Raji (cell line): ENCODE results near the gene IFI27L1.

Experiments
- POLR2A ChIP-seq: IDR thresholded peaks from 2 replicates; pipeline ENCODE4 v1.6.1; 2011; ENCODE audit warnings: low read depth, low read length, control low read depth; ENCODE audit not compliant: insufficient read depth

IFI27L1 gene

DNA sequence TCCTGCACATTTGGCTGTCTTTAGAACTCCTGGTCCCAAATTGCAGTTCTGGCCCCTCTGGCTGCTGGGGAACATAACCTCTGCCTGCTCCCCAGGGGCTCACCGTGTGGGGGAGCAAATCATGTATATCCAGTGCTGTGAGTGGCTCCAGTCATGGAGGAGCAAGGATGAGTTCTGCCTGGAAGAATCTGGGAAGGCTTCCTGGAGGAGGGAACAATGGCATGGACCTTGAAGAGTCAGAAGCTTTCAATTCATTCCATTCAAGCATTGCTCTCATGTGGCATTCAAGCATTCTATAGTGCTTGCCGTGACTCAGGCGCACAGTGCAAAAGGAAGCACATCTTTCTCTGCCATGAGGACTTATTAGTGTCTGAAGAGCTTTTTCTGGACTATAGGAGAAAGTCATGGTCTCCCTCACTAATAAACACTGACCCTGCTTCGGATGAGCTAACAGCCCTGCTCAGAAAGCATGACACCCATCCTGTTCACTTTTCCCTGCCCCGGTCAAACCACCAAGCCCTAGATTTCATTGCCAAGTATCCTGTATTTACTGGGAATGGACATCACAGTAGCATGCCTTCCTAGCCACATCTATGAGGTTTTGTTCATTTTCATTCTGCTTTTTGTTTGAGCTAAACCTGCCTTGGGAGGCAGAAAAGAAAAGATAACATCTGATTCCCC, 32.9 kb downstream of the IFI27L1 start:
- TF ChIP-seq POLR2A: no peak

DNA sequence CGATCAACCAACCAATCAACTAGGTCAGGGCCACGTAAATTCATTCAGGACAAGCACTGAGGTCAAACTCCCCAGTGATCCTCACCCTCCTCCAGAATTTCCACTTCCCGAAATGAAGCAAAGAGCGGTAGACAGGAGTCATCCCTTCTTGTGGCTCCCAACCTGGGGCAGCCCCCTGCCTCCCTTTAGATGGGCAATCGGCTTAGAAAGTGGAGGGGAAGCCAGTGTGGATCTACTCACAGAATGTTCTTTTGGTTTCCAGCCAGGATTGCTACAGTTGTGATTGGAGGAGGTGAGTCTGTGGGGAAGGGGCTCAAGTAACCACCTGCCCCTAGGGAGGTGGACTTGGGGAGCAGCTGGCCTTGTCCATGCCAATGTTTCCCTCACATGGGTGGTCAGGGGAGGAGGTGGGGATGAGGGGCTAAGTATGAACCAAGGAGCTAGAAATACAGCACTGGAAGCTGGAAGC, 33.5 kb downstream of the IFI27L1 start:
- TF ChIP-seq POLR2A: no peak

DNA sequence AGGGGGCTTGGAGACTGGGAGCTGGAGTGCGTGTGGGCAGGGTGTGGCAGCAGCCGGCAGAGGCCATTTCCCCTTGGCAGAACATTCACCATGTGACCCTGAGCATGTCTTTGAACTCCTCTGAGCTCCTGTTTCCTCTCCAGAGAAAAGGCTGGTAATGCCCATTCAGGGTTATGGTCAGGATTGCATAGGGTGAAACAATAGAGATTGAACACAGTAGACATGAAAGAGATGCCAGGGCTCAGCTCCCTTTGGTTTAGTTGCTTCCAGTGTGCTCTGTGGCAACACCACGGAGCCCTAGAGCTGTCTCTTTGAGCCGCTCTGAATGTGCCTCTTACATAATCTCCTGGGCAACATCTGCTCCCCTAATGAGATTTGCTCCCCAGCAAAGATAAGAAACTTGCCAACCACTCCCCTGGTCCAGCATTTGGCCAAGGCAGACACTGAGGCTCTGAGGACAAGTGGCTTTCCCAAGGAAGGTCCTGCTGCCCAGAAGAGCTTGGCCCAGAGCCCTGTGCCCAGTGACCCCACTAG, 34.0 kb downstream of the IFI27L1 start:
- no peak for TF ChIP-seq POLR2A

DNA sequence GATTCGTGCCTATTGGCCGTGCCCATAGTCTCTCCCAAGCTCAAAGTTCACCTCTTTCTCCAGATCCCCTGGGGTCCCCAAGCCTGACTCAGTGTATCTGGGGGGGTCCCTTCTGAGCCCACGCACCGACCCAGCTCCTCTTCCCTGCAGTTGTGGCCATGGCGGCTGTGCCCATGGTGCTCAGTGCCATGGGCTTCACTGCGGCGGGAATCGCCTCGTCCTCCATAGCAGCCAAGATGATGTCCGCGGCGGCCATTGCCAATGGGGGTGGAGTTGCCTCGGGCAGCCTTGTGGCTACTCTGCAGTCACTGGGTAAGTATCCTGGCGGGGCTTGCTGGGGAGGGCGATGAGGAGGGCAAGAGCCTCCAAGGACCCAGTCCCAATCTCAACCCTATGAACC, 34.5 kb downstream of the IFI27L1 start:
- TF ChIP-seq POLR2A: no peak

DNA sequence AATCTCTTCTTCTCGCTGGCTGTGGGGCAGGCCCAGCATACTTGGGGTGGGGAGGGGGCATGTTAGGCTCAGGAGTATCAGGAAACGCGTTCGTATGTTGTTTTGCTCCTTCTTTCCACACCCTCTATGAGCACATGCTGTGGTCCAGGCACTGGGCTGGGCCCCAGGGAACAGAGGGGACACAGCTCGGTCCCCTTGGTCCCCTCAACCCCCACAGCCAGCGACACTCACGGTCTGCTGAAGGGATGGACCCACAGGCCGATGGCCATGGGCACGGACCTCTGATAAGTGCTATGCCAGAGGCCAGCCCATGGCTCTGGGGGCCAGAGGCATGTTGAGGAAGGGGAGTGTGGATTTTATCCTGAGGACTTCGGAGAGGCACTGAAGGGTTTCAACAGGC, 35.6 kb downstream of the IFI27L1 start:
- no peak for TF ChIP-seq POLR2A

DNA sequence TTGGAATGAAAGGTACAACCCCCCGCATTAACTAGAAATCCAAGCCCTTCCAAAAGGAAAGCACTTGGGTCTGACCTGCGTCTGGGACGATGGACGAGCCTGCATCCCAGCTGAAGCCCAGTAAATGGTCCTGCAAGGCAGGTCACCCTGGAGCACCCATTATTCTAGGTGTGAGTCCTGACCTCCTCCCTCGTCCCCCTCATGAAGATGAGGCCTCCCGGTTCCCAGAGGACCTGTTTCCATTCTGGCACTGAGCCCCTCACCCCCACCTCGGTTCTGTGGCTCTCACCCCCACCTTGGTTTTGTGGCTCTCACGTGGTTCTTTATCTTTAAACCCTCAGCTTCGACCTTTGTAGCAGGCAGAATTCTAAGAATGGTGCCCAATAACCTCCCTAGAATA, 36.7 kb downstream of the IFI27L1 start:
- TF ChIP-seq POLR2A: no peak

DNA sequence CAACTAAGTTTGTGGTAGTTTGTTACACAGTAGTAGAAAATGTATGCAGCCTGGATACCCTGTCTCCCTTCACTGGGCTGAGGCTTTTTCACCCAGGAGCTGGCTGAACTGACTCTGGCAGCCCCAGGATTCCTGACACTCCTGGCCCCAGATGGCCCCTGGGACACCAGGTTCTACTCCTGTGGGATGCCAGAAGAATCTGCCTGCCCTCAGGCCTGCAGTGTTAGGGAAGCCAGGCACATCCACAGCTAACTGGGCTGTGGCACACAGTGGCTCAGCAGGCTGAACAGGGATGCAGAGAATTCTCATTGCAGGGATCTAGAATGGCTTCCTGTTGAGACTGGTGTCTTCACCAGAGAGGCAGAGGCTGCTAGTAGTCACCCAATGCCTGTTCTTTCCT, 38.0 kb downstream of the IFI27L1 start:
- no peak for TF ChIP-seq POLR2A

DNA sequence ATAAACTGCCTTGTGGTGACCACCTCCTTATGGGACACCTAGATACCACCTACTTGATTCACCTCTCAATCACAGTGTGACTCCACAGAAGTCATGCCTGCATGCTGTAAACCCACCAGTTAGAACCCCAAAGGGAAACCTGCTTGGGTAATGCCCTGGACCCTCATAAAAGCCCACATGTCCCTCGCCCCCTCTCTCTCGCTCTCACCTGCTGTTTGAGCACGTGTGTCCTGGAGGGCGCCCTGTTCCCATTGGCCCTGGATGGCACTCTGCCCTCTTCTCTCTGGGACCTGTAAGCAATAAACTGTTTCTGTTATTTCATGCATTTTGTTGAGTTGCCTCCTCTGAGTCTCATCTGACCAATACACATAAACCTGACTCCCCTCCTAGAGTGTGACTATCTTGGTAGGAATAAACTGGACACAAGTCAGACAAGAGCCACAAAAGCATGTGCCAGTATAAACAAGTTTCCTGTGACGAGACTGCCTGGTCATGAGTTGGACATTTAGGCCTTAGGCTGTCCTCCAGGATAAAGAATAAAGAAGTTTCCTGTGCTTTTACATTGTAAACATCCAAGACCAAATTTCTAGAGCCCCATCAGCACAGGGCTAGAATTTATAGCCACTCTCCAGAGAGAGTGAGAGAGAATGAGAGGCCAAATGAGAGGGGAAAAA, 39.7 kb downstream of the IFI27L1 start:
- TF ChIP-seq POLR2A: no peak

GRCh38 chr14:94121485-94121884, 40.4 kb downstream of the IFI27L1 start:
- TF ChIP-seq POLR2A: no peak

DNA sequence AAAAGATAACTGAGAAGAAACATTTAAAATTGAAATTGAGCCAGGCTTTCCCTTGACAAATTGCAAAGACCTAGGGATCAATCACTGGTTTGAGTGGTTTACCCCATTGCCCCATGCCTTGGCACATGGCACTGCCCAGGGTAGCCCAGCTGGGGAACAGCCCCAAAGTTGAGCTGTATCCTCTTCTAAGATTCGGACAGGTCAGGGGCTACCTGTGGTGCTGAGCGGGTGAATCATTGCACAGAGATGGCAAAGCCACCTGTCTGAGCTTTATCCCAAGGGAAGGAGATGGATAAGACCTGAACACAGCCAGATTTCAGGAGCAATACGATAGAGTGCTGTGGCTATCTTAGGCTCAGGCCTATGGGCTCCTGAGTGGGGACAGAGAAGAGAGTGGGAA, 41.3 kb downstream of the IFI27L1 start:
- no peak for TF ChIP-seq POLR2A

GRCh38 chr14:94123296-94123695, 42.2 kb downstream of the IFI27L1 start:
- TF ChIP-seq POLR2A: no peak

GRCh38 chr14:94123868-94124267, 42.8 kb downstream of the IFI27L1 start:
- TF ChIP-seq POLR2A: no peak

DNA sequence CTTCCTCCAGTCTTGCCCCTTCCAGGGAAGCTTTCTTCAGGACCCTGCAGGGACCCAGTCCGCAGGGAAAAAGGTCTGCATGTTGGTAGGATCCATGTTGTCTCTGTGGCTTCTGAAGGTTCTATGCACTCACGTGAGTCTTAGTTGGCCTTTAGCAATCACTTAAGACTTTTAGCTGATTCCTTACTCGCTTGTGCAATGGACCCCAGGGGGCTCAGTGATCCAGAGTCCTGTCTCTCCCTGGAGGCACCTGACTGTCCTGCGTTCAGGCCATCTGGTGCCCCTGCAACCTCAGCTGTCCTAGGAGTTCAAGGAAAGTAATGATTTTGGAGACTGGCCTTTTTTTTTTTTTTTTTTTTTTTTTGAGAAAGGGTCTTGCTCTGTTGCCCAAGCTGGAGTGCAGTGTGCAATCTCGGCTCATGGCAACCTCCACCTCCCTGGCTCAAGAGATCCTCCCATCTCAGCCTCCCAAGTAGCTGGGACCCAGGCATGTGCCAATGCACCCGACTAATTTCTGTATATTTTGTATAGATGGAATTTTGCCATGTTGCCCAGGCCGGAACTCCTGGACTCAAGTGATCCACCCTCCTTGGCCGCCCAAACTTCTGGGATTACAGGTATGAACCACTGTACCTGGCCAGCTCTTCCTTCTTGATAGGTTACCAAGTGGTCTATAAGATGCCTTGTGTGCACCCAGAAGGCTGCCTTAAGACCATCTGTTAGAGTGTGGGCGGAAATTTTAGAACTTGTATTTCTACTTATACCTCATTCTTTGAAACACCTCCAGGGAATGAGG, 43.7 kb downstream of the IFI27L1 start:
- no peak for TF ChIP-seq POLR2A

DNA sequence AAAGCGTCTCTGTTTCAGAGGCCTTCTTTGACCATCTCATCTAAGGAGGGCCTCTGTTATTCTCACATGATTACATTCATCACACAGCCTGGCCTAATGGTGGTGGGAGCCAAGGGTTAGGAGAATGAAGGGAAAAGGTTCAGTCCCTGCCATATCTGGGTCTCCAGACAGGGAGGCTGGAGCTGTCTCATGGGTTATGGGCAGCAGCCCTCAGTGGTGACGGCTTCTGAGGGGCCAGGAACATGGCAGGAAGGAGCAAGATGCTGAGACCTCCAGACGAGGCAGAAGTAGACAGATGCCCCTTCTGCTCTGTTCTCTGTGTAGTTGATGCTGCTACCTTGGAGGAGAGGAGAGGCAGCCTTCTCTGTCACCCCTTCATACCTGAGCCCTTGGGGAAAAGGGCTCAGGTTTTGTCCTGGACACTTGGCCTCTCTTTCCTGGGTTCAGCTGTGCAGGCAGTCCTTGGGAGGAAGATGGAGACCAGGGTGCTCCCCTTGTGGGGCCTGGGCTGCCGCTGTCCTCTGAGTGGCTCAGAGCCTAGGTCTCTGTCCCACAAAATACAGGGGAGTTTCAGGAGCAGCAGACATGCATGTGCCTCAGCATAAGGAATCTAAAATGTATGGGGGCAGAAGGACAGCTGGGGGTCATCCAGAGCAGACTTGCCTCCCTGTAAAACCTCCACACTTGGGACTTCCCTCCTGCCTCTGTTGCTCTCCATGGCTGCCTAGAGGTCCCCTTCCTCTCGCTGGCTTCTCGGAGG, 44.7 kb downstream of the IFI27L1 start:
- no peak for TF ChIP-seq POLR2A

DNA sequence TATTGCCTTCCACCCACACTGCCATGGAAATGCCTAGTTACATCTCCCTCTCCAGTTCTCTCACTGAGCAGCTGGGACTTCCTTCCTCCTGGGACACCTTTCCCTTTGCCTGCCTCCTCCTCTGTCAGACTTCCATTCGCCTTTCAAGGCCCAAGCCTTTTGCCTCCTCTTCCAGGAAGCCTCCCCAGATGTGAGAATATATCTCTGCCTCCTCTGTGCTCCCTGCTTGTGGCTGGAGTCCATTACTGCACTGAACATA, 45.2 kb downstream of the IFI27L1 start:
- no peak for TF ChIP-seq POLR2A
